K562 (cell line): ENCODE results near the gene MARK3. TPM values are rescaled to one million over a fixed set of nuclear protein-coding genes. Genes with fewer than 3 reads are reported as not detected.
A peak's percentile ranks its signal among the peaks of the same experiment; 100 is the strongest.

Experiments
- ARID1B ChIP-seq: fragments of 450-650 bp; IDR thresholded peaks from 2 replicates; pipeline ENCODE4 v1.6.1; 2016; ENCODE audit warnings: antibody characterized with exemption, mild to moderate bottlenecking, inconsistent platforms
- ARID3A ChIP-seq: IDR thresholded peaks from 2 replicates; pipeline ENCODE4 v1.6.1; 2012; ENCODE audit warnings: low read depth, low read length, improper control_type of control experiment, borderline replicate concordance
- CXXC5 ChIP-seq: fragments of 250-450 bp; sonication (Bioruptor Pico); IDR thresholded peaks from 2 replicates; pipeline ENCODE4 v1.8.0; 2022; ENCODE audit warnings: inconsistent platforms, mild to moderate bottlenecking, moderate library complexity
- HDAC2 ChIP-seq: fragments of 450-650 bp; IDR thresholded peaks from 2 replicates; pipeline ENCODE4 v1.6.1; 2016; ENCODE audit warnings: mild to moderate bottlenecking
- HDAC3 ChIP-seq: fragments of 450-650 bp; IDR thresholded peaks from 2 replicates; pipeline ENCODE4 v1.6.1; 2018; ENCODE audit warnings: borderline replicate concordance, mild to moderate bottlenecking, moderate library complexity; ENCODE audit not compliant: partially characterized antibody
- HMGN3 ChIP-seq: IDR thresholded peaks from 2 replicates; pipeline ENCODE4 v1.6.1; 2011; ENCODE audit warnings: borderline replicate concordance, low read depth, mild to moderate bottlenecking, mixed read lengths, low read length; ENCODE audit not compliant: insufficient read length; ENCODE audit errors: extremely low read depth
- HNRNPLL ChIP-seq: fragments of 200-400 bp; formaldehyde crosslinking; IDR thresholded peaks from 2 replicates; pipeline ENCODE4 v1.6.1; 2017; ENCODE audit warnings: low read length, low read depth, mild to moderate bottlenecking; ENCODE audit not compliant: poor library complexity, severe bottlenecking
- MCM3 ChIP-seq: fragments of 450-650 bp; IDR thresholded peaks from 2 replicates; pipeline ENCODE4 v1.6.1; 2016
- STAG1 ChIP-seq: sonication (generic); formaldehyde crosslinking; IDR thresholded peaks from 2 replicates; pipeline ENCODE4 v1.5.0; 2020; ENCODE audit warnings: missing genetic modification reagents, borderline replicate concordance
- TCF7 ChIP-seq: sonication (generic); IDR thresholded peaks from 2 replicates; pipeline ENCODE4 v1.6.1; 2016; ENCODE audit warnings: antibody characterized with exemption, borderline replicate concordance
- YBX1 ChIP-seq: fragments of 450-650 bp; IDR thresholded peaks from 2 replicates; pipeline ENCODE4 v1.7.1; 2016; ENCODE audit warnings: mild to moderate bottlenecking
- ZBTB34 ChIP-seq: fragments of 250-450 bp; sonication (Bioruptor Pico); IDR thresholded peaks from 2 replicates; pipeline ENCODE4 v1.8.0; 2021; ENCODE audit warnings: mild to moderate bottlenecking, moderate library complexity
- ZNF134 ChIP-seq: fragments of 250-450 bp; sonication (Bioruptor Pico); conservative IDR thresholded peaks from 2 replicates; pipeline ENCODE4 v1.4.0; 2020
- ZNF146 ChIP-seq: IDR thresholded peaks from one replicate; pipeline ENCODE4 v1.6.1; 2018; ENCODE audit warnings: missing compliant biosample characterization; ENCODE audit not compliant: unreplicated experiment
- ZNF280A ChIP-seq: fragments of 450-650 bp; IDR thresholded peaks from 2 replicates; pipeline ENCODE4 v1.6.1; 2018; ENCODE audit warnings: mild to moderate bottlenecking, low read depth; ENCODE audit not compliant: partially characterized antibody
- ZNF717 ChIP-seq: fragments of 250-450 bp; sonication (Bioruptor Pico); IDR thresholded peaks from 2 replicates; pipeline ENCODE4 v1.5.0; 2021
- ZNF778 ChIP-seq: fragments of 450-650 bp; formaldehyde crosslinking; IDR thresholded peaks from 2 replicates; pipeline ENCODE4 v1.4.0; 2020; ENCODE audit warnings: mild to moderate bottlenecking, moderate library complexity
- polyA plus RNA-seq, 8 experiments: library from polyadenylated mRNA; depleted of rRNA in 4 of 8; stranded (reverse) in 5 of 8; unstranded in 3 of 8; fragments of >200 nt; fragmentation: Nextera tagmentation in 2 of 8; fragmentation: Illumina TruSeq in 1 of 8; extraction: Ambion mirVana in 2 of 8; extraction: Trizol in 1 of 8; gene quantifications; 2 replicates each; pipeline versions ENCODE4 v1.2.1 to v1.2.3, GENCODE V29; 2011 to 2014; ENCODE audit warnings: inconsistent platforms in 1 of 8, missing spikeins in 1 of 8
- total RNA-seq, 7 experiments: library from RNA; depleted of rRNA in 6 of 7; stranded (reverse); fragments of >200 nt in 6 of 7; fragmentation: Illumina TruSeq in 2 of 7; extraction: Trizol in 2 of 7; gene quantifications; 2 replicates each; pipeline versions ENCODE4 v1.2.1 to v1.2.3, GENCODE V29; 2011 to 2021; ENCODE audit warnings: low replicate concordance in 1 of 7
- TF ChIP-seq, protein P1 (sequence below): fragments of 200-800 bp; sonication (Bioruptor generic); IDR thresholded peaks from 2 replicates; pipeline ENCODE4 v1.6.1; 2016; ENCODE audit warnings: missing genetic modification characterization, missing compliant biosample characterization

Gene MARK3
- total and polyA plus RNA-seq, 9 of the 15 experiments (the other 6 are each of a cell fraction or from before 2014, with no cell fraction given), result 10.1 to 68.7 (median 56.3) TPM

DNA sequence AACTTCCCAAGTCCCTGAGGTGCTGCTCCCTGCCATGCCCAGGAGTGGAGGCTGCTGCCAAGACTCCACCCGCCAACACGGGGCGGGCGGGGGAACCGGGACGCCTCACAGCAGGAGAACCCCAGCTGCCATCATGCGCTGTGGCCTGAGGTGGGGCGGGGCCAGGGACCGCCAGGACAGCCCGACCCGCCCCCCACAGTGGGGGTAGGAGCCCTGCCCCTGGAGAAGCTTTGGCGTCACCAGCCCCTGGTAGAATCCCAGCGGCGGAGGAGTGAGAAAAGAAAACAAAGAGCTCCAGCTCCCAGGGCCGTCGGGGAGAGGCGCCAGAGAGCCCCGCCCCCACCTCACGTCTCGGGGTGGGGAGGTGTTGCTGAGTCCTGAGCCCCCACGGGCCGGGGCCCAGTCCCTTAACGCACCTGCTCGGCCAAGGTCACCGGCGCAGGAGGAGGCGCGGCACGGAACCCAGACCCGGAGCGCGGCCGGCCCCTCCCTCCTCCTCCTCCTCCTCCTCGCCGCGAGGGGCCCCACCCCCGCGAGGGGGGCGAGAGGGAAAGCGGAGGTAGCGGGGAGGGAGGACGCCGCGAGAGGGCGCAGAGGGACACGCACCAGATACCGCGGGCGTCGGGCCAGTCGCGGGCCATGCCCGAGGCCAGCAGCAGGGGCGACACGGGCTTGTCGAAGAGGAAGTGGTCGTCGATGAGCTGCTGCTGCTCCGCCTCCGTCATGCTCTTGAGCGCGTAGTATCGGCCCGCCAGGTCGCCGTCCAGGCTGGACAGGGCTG lies 135.6 kb downstream of the MARK3 start (continued):
- TF ChIP-seq HDAC3 (no peak), ZNF778 (CRISPR knock-in tag) (no peak), ZNF280A (no peak), HNRNPLL (peak; percentile 42), STAG1 (CRISPR knock-in tag) (peak; percentile 22; the same call in 1 of the 2 replicates), CXXC5 (peak; percentile 90), TCF7 (no peak), HMGN3 (peak; percentile 78), HDAC2 (0 out of 2 replicates have a peak, but pooled peaks have one; percentile 16), YBX1 (no peak), ARID1B (peak; percentile 33; the same call in 1 of the 2 replicates), MCM3 (no peak), ZNF134 (CRISPR knock-in tag) (no peak), ZBTB34 (no peak), ARID3A (no peak), ZNF717 (CRISPR knock-in tag) (no peak), ZNF146 (no peak)
- TF ChIP-seq, protein P1, sequence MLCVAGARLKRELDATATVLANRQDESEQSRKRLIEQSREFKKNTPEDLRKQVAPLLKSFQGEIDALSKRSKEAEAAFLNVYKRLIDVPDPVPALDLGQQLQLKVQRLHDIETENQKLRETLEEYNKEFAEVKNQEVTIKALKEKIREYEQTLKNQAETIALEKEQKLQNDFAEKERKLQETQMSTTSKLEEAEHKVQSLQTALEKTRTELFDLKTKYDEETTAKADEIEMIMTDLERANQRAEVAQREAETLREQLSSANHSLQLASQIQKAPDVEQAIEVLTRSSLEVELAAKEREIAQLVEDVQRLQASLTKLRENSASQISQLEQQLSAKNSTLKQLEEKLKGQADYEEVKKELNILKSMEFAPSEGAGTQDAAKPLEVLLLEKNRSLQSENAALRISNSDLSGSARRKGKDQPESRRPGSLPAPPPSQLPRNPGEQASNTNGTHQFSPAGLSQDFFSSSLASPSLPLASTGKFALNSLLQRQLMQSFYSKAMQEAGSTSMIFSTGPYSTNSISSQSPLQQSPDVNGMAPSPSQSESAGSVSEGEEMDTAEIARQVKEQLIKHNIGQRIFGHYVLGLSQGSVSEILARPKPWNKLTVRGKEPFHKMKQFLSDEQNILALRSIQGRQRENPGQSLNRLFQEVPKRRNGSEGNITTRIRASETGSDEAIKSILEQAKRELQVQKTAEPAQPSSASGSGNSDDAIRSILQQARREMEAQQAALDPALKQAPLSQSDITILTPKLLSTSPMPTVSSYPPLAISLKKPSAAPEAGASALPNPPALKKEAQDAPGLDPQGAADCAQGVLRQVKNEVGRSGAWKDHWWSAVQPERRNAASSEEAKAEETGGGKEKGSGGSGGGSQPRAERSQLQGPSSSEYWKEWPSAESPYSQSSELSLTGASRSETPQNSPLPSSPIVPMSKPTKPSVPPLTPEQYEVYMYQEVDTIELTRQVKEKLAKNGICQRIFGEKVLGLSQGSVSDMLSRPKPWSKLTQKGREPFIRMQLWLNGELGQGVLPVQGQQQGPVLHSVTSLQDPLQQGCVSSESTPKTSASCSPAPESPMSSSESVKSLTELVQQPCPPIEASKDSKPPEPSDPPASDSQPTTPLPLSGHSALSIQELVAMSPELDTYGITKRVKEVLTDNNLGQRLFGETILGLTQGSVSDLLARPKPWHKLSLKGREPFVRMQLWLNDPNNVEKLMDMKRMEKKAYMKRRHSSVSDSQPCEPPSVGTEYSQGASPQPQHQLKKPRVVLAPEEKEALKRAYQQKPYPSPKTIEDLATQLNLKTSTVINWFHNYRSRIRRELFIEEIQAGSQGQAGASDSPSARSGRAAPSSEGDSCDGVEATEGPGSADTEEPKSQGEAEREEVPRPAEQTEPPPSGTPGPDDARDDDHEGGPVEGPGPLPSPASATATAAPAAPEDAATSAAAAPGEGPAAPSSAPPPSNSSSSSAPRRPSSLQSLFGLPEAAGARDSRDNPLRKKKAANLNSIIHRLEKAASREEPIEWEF, result no peak
